ENCODE measurements around the gene G6PC2.

The G6PC2 gene

GRCh38 chr2:168904358-168904757 lies 3.3 kb downstream of the G6PC2 start:
- H2AFZ ChIP-seq (ENCODE audit: low read depth, low read length, severe bottlenecking) = no peak overlapping the region
- H4K20me1 ChIP-seq (ENCODE audit: low read depth, low read length) = no peaks in the 10 kb centered on the region
- TF ChIP-seq EZH2phosphoT487 (conservative IDR thresholded peaks at IDR 0.05; ENCODE audit: low read length) (no peak), CTCF (IDR thresholded peaks at IDR 0.05; ENCODE audit: insufficient read depth, low read length, poor library complexity, severe bottlenecking) (no peak)
- H3K36me3 ChIP-seq (ENCODE audit: low read length) = no peaks in the 10 kb centered on the region
- no peak overlapping the region for H3K9ac ChIP-seq (ENCODE audit: low read length)
- no peaks in the 10 kb centered on the region for H3K27me3 ChIP-seq (ENCODE audit: low read length)
- no peak overlapping the region for H3K4me2 ChIP-seq (ENCODE audit: low read depth, low read length, poor library complexity, severe bottlenecking)
- H3K4me3 ChIP-seq (ENCODE audit: insufficient read depth, low read length, poor library complexity, severe bottlenecking) = no peak overlapping the region
- no peaks in the 10 kb centered on the region for H3K79me2 ChIP-seq (ENCODE audit: insufficient read depth, low read length)
- H3F3A ChIP-seq (ENCODE audit: insufficient read depth) = no peaks in the 10 kb centered on the region
- no peak overlapping the region for H3K27ac ChIP-seq (ENCODE audit: low read depth, low read length)
- no peaks in the 10 kb centered on the region for H3K9me2 ChIP-seq (replicated peaks; ENCODE audit: insufficient read depth, low read length)
- H3K9me3 ChIP-seq (ENCODE audit: insufficient read depth, low read length) = no peaks in the 10 kb centered on the region

DNA sequence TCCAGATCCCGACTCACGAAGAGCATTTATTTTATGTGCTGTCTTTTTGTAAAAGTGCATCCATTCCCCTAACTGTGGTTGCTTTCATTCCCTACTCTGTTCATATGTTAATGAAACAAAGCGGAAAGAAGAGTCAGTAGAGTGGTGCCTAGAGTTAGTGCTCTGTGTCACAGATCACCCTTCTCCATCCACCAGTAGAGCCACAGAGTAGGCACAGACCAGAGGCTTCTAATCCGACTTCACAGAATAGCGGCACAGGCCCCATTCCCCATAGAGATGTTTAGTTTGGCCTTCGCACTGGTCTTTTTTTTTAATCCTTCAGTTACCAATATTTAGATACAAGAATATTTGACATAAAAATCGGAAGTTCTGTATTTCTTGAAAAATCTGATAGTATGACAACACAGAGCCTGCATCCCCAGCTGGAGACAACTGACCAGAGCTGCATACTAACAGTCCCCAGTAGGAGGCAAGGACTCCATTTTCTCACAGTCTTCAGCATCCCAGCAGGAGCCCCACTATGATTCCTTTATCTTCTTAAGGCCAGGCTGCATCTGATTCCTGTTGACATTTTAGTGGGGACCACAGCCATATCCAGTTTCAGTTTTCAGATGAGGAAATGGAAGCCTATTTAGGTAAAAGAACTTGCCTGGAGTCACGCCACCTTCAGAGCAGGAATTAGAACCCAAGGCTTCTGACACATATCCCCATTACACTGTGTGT lies 7.0 kb downstream of the G6PC2 start:
- H4K20me1 ChIP-seq (ENCODE audit: low read depth, low read length) = no peaks in the 10 kb centered on the region
- no peaks in the 10 kb centered on the region for H3K36me3 ChIP-seq (ENCODE audit: low read length)
- H3K4me2 ChIP-seq (ENCODE audit: low read depth, low read length, poor library complexity, severe bottlenecking) = no peak overlapping the region
- no peak overlapping the region for H3K9ac ChIP-seq (ENCODE audit: low read length)
- H2AFZ ChIP-seq (ENCODE audit: low read depth, low read length, severe bottlenecking) = no peak overlapping the region
- H3K9me2 ChIP-seq (replicated peaks; ENCODE audit: insufficient read depth, low read length) = no peaks in the 10 kb centered on the region
- H3K4me3 ChIP-seq (ENCODE audit: insufficient read depth, low read length, poor library complexity, severe bottlenecking) = no peak overlapping the region
- no peaks in the 10 kb centered on the region for H3K9me3 ChIP-seq (ENCODE audit: insufficient read depth, low read length)
- no peaks in the 10 kb centered on the region for H3K27me3 ChIP-seq (ENCODE audit: low read length)
- no peaks in the 10 kb centered on the region for H3F3A ChIP-seq (ENCODE audit: insufficient read depth)
- no peaks in the 10 kb centered on the region for H3K79me2 ChIP-seq (ENCODE audit: insufficient read depth, low read length)
- no peak overlapping the region for H3K27ac ChIP-seq (ENCODE audit: low read depth, low read length)
- TF ChIP-seq CTCF (IDR thresholded peaks at IDR 0.05; ENCODE audit: insufficient read depth, low read length, poor library complexity, severe bottlenecking) (no peak), EZH2phosphoT487 (conservative IDR thresholded peaks at IDR 0.05; ENCODE audit: low read length) (no peak)

GRCh38 chr2:168910330-168910729 lies 9.2 kb downstream of the G6PC2 start:
- Histone ChIP-seq H3K9ac (ENCODE audit: low read length) (no peak overlapping the region), H3K27ac (ENCODE audit: low read depth, low read length) (no peak overlapping the region), H3K9me2 (replicated peaks; ENCODE audit: insufficient read depth, low read length) (no peaks in the 10 kb centered on the region), H3K79me2 (ENCODE audit: insufficient read depth, low read length) (no peaks in the 10 kb centered on the region), H3K4me3 (ENCODE audit: insufficient read depth, low read length, poor library complexity, severe bottlenecking) (no peak overlapping the region), H4K20me1 (ENCODE audit: low read depth, low read length) (no peaks in the 10 kb centered on the region), H3K36me3 (ENCODE audit: low read length) (no peaks in the 10 kb centered on the region), H3K4me2 (ENCODE audit: low read depth, low read length, poor library complexity, severe bottlenecking) (no peak overlapping the region), H2AFZ (ENCODE audit: low read depth, low read length, severe bottlenecking) (no peak overlapping the region), H3K9me3 (ENCODE audit: insufficient read depth, low read length) (no peaks in the 10 kb centered on the region), H3F3A (ENCODE audit: insufficient read depth) (no peaks in the 10 kb centered on the region), H3K27me3 (ENCODE audit: low read length) (no peaks in the 10 kb centered on the region)
- TF ChIP-seq EZH2phosphoT487 (conservative IDR thresholded peaks at IDR 0.05; ENCODE audit: low read length) (no peak), CTCF (IDR thresholded peaks at IDR 0.05; ENCODE audit: insufficient read depth, low read length, poor library complexity, severe bottlenecking) (no peak)

Data from SU-DHL-6 (cell line).